Coronary artery (tissue), 2 donors: ENCODE data around the gene PSME4.

ENCODE experiments used
- DNase-seq: peaks from one replicate; pipeline ENCODE4 v3.0.0-alpha.2; 2017; ENCODE audit warnings: low spot score
- H3K27ac ChIP-seq, 2 donors: fragments of 200-600 bp; sonication (generic); one replicate each; pipeline ENCODE4 v1.5.1; 2016 to 2019
- H3K4me3 ChIP-seq: fragments of 200-600 bp; sonication (generic); 2 replicates; pipeline ENCODE4 v1.5.1; 2016; ENCODE audit warnings: mild to moderate bottlenecking, moderate library complexity
- TF ChIP-seq, protein P1 (sequence below): fragments of 200-600 bp; sonication (generic); IDR thresholded peaks from one replicate; pipeline ENCODE4 v1.5.1; 2019; ENCODE audit warnings: antibody characterized with exemption

PSME4 gene

DNA sequence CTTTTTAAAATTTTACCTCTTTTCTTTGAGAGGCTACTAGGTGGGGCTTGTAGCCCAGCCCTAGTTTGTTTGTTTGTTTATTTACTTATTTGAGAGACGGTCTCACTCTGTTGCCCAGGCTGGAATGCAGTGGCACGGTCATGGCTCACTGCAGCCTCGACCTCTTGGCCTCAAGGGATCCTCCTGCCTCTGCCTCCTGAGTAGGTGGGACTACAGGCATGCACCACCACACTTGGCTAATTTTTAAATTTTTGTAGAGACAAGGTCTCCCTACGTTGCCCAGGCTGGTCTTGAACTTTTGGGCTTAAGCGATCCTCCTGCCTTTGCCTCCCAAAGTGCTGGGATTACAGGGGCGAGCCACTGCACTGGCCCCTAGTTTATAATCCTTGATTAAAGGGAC is 149.0 kb downstream of the PSME4 start:
- no peak for DNase-seq
- TF ChIP-seq, protein P1, sequence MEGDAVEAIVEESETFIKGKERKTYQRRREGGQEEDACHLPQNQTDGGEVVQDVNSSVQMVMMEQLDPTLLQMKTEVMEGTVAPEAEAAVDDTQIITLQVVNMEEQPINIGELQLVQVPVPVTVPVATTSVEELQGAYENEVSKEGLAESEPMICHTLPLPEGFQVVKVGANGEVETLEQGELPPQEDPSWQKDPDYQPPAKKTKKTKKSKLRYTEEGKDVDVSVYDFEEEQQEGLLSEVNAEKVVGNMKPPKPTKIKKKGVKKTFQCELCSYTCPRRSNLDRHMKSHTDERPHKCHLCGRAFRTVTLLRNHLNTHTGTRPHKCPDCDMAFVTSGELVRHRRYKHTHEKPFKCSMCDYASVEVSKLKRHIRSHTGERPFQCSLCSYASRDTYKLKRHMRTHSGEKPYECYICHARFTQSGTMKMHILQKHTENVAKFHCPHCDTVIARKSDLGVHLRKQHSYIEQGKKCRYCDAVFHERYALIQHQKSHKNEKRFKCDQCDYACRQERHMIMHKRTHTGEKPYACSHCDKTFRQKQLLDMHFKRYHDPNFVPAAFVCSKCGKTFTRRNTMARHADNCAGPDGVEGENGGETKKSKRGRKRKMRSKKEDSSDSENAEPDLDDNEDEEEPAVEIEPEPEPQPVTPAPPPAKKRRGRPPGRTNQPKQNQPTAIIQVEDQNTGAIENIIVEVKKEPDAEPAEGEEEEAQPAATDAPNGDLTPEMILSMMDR: no peak
- Histone ChIP-seq H3K4me3 (no peak overlapping the region), H3K27ac (no peak overlapping the region)

DNA sequence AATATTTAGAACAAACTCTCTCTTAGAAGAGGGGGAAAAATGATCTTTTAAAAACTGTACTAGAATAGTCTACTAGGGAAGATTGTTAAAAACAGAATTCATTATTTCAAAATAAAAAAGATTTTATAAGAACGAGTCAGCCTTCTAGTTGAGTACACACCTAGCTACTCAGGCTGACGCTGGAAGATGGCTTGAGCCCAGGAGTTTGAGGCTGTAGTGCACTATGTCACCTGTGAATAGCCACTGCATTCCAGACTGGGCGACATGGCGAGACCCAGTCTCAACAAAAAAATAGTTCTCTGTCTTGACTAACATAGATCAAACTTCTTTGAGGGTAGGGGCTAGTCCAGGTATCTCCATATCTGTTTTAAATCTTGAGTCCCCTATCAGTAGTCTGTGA is 150.1 kb downstream of the PSME4 start:
- TF ChIP-seq, protein P1: no peak
- no peak for DNase-seq
- Histone ChIP-seq H3K27ac (no peak overlapping the region), H3K4me3 (no peak overlapping the region)

DNA sequence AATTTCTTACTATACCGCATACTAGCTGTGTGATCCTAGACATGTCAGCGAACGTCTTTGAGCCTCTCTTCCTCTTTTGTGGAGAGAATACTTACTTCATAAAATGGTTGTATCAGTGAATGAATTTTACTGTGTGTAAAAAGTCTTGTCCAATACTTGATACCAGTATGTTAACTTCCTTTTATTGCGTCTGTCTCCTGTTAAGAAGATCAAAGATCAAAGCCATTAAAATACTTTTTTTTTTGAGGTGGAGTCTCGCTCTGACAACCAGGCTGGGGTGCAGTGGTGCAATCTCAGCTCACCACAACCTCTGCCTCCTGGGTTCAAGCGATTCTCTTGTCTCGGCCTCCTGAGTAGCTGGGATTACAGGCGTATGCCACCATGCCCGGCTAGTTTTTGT is 150.7 kb downstream of the PSME4 start:
- TF ChIP-seq, protein P1: no peak
- H3K4me3 ChIP-seq: no peak overlapping the region
- DNase-seq: no peak
- no peak overlapping the region for H3K27ac ChIP-seq

DNA sequence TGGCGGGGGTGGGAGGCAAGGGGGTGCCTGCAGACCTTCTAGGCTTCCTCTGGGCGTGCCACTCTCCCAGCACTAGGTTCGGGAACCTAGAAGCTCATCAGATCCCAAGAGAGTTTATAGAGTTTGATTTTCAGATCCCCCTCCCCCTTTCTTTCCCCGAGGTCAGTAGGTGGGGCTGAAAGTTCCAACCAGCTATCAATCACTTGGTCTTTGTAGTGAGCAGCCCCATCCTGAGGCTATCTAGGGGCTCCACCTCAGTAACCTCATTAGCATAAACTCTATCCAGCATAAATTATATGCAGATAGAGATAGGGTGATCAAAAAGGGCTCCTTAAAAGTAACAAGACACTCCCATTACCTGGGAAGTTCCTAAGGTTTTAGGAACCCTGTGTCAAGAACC is 151.2 kb downstream of the PSME4 start:
- Histone ChIP-seq H3K4me3 (no peak overlapping the region), H3K27ac (no peak overlapping the region)
- no peak for DNase-seq
- TF ChIP-seq, protein P1: no peak

DNA sequence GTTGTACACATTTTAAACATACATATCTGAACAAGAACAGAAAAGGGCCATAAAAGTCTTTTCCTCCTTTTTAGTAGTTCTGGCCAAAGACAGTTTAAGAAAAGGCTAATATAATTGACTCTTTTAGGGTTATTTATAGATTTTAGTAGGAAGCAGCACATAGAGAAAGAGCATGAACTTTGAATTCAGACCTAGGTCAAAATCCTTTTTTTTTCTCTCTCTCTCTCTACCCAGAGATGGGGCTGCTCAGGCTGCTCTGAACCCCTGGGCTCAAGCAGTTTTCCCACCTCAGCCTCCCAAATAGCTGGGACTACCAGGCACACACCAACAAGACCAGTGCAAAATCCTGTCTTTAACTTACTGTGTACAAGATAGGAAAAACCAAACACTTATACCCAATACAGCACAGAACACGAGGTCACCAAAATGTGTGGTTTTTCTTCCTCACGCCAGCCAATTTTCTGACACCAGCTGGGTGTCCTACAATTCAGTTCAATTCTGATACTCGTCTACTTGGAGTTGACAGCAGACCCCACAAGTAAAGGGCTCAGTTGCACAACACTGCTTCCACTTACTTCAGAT is 151.8 kb downstream of the PSME4 start:
- TF ChIP-seq, protein P1: no peak
- no peak overlapping the region for H3K4me3 ChIP-seq
- H3K27ac ChIP-seq: no peak overlapping the region
- no peak for DNase-seq
